ENCODE measurements around the gene ZNFX1. TPM values are rescaled to one million over a fixed set of nuclear protein-coding genes. Genes with fewer than 3 reads are reported as not detected.

Gene ZNFX1
- total RNA-seq, 2 experiments from 2014 or later = 42.5 to 45.3 TPM

DNA sequence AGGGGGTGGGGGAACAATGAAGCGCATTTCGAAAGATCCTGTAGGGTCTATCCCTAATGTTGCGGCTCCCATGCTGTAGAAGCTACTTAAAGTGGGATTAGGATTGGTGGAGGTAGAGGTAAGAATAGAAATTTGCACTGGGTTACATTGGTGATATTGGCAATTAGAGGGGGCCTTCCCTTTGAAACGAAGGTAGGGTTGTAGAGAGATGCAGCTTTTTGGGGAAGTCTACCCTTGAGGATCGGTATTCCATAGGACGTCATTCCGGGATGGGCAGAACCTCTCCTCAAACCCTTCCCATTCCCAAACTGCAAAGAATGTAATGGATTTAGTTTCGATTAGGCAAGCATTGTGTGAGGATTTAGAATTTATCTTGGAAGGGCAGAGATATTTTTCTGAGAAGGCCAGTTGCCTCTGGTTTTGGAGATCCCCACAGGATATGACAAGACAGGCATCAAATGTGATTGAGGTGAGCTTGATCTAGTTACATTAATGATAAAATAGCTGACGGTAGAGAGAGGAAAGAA lies 5.4 kb upstream of the ZNFX1 start:
- POLR2A ChIA-PET = interaction anchor here (0.7 to 2.9 kb wide), 6 partner anchors 10 to 312 kb away, joined by 3 to 13 read pairs (median 7); no protein-coding TSS in a partner anchor
- peaks cover 100% of the 10 kb centered on the region for H3K36me3 Mint-ChIP-seq
- peak overlapping the region; percentile 99 for H3K27ac Mint-ChIP-seq

DNA sequence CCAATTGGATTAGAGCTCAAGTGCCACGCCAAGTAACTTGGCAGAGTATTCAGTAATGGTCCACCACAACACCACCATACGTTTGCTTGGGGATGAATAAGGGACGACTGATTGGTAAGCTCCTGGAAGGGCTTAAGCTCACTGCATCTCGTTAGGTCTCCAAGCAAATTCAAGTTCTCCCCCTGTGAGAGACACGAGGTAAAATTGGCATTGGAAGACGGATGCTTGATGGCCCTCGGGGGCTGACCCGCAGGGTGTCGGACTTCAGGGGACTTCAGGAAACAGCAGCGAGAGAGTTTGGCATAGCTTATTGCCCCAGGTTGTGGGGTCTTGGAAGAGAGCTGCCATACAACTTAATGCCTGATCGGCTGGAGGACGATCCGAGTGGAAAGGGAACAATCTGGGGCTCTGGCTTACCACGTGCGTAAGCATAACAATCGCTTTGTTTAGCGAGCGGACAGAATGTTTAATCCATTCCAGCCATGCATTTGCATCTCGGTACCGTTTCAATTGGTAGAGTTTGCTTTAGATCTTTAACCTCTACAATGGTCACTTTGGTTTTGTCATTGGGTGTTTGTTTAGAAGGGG lies 4.8 kb upstream of the ZNFX1 start:
- peaks cover 71% of the 10 kb centered on the region for H3K4me1 Mint-ChIP-seq (ENCODE audit: low read depth)
- H3K27ac Mint-ChIP-seq = peak overlapping the region; percentile 99
- ChIA-PET CTCF (no interaction called here), POLR2A (interaction anchor here (0.8 to 3.7 kb wide), 7 partner anchors 9 to 313 kb away, joined by 3 to 21 read pairs (median 7); no protein-coding TSS in a partner anchor)
- H3K4me3 Mint-ChIP-seq = peak overlapping the region; percentile 99
- H3K36me3 Mint-ChIP-seq = peaks cover 94% of the 10 kb centered on the region
- peaks cover 2% of the 10 kb centered on the region for H3K27me3 Mint-ChIP-seq
- no peak for DNase-seq
- intact Hi-C loops (cut with micrococcal nuclease) = no loop called here
- H3K9me3 Mint-ChIP-seq = peaks cover 61% of the 10 kb centered on the region

More for the DNA sequence above, 5.4 kb upstream of the ZNFX1 start:
- H3K9me3 Mint-ChIP-seq = peaks cover 61% of the 10 kb centered on the region
- H3K4me3 Mint-ChIP-seq = peak overlapping the region; percentile 99
- peaks cover 2% of the 10 kb centered on the region for H3K27me3 Mint-ChIP-seq
- no peak for DNase-seq
- CTCF ChIA-PET = no interaction called here
- intact Hi-C loops (cut with micrococcal nuclease) = no loop called here
- H3K4me1 Mint-ChIP-seq (ENCODE audit: low read depth) = peaks cover 74% of the 10 kb centered on the region

DNA sequence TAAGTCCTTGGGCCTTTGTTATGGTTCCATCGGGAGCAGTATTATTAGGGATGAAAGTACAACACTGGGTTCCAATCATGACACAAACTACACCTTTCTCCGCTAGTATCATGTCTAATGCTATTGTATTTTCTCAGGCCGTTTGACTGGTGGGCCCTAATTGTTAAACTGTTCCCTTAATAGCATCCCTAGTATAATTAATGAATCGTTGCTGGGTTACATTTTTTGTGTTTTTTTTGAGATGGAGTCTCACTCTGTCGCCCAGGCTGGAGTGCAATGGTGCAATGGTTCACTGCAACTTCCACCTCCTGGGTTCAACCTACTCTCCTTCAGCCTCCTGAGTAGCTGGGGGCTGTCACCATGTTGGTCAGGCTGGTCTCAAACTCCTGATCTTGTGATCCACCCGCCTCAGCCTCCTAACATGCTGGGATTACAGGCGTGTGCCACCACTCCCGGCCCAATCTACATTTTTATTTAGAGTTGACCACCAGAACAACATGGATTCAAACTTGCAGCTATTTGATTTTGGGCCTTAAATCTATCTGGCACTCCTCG lies 4.1 kb upstream of the ZNFX1 start:
- Mint-ChIP-seq H3K4me3 (peak overlapping the region; percentile 99), H3K27me3 (peaks cover 2% of the 10 kb centered on the region), H3K27ac (peak overlapping the region; percentile 99), H3K9me3 (peaks cover 58% of the 10 kb centered on the region), H3K36me3 (peaks cover 90% of the 10 kb centered on the region), H3K4me1 (ENCODE audit: low read depth) (peaks cover 64% of the 10 kb centered on the region)
- intact Hi-C loops (cut with micrococcal nuclease) = no loop called here
- ChIA-PET POLR2A (interaction anchor here (0.6 to 3.7 kb wide), 9 partner anchors 9 to 313 kb away, joined by 3 to 21 read pairs (median 7); no protein-coding TSS in a partner anchor), CTCF (interaction anchor here (0.9 to 1.2 kb wide), 2 partner anchors 36 to 65 kb away, joined by 3 to 4 read pairs; no protein-coding TSS in a partner anchor)
- no peak for DNase-seq

DNA sequence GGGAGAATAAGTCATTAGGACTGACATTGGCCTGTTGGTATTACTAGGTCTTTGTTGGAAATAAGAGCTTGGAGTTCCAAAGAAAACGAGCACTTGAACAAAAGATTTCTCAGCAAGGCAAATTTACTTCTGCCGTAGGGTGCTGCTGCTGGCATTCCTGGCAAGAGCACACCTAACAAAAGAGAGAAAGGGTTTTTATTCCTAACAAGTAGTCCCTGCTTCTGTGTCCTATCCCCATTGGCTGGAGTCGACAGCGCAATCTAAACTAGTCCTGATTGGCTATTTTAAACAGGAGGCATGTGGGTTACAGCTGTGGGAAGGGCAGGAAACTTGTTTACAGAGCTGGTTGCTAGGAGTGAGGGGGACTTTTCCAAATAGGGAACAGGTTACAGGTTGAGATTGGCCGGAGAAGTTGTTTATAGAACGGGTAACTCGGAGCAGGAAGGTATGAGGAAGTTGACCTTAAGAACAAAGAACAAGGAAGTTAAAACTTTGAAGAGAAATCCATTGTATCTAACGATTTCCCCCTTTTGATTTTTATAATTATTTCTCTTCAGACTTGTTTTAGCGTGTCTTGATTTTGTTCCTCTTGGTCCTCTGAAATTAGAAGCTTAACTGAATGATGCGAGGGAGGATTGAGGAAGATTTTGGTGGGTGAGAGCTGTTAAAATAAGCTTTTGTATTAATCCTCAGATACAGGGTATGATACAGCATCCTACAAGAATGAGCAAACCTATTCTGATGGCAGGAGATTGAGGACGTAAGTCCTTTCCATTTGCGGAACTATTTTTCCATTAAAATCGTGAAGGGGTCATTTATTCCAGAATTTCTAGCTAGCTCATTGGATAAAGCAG lies 3.4 kb upstream of the ZNFX1 start:
- CTCF ChIA-PET = interaction anchor here (0.9 to 1.2 kb wide), 2 partner anchors 35 to 64 kb away, joined by 3 to 4 read pairs; no protein-coding TSS in a partner anchor
- H3K4me1 Mint-ChIP-seq (ENCODE audit: low read depth) = peaks cover 60% of the 10 kb centered on the region
- H3K9me3 Mint-ChIP-seq = peaks cover 51% of the 10 kb centered on the region

DNA sequence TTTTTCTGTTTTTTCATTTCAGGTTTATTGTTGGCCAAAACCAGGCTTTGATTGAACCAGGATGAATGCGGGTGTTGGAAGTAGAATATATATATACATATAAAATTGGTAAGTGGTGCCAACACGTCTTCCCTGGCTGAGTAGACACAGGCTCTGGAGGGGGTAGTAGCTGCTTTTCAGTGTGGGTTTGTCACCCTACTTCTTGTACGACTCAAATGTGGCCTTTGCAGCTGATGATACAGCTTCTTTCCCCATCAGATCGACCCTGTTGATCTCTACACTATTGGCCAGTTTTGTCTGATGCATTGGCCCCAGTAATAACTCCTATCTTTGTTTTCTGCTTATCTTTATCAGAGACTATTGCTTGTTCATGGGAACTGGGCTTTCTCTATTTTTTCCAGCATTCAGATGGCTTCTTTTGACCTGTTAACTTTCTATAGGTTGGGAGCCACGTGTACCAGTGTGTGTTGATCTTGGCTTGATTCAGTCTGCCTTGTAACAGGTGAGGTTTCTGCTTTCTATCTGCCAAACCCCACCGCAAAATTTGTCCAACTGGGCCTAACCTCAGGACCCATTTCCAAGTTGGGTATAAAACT lies 2.7 kb upstream of the ZNFX1 start:
- peaks cover 86% of the 10 kb centered on the region for H3K36me3 Mint-ChIP-seq
- H3K9me3 Mint-ChIP-seq = peaks cover 44% of the 10 kb centered on the region
- no peak for DNase-seq
- H3K4me3 Mint-ChIP-seq = peak overlapping the region; percentile 99
- peaks cover 2% of the 10 kb centered on the region for H3K27me3 Mint-ChIP-seq
- ChIA-PET POLR2A (interaction anchor here (0.6 to 3.7 kb wide), 11 partner anchors 7 to 1863 kb away, joined by 3 to 26 read pairs (median 4); no protein-coding TSS in a partner anchor), CTCF (interaction anchor here (1.2 kb wide), 1 partner anchor 35 kb away, joined by 4 read pairs; no protein-coding TSS in a partner anchor)
- intact Hi-C loops (cut with micrococcal nuclease) = no loop called here
- peak overlapping the region; percentile 99 for H3K27ac Mint-ChIP-seq
- H3K4me1 Mint-ChIP-seq (ENCODE audit: low read depth) = peaks cover 58% of the 10 kb centered on the region

More for the DNA sequence above, 3.4 kb upstream of the ZNFX1 start:
- POLR2A ChIA-PET = interaction anchor here (0.6 to 3.7 kb wide), 11 partner anchors 6 to 314 kb away, joined by 3 to 25 read pairs (median 3); partner anchors contain the start of gene DDX27
- peak overlapping the region; percentile 99 for H3K4me3 Mint-ChIP-seq
- intact Hi-C loops (cut with micrococcal nuclease) = no loop called here
- DNase-seq = peak; percentile 40
- peaks cover 90% of the 10 kb centered on the region for H3K36me3 Mint-ChIP-seq
- peak overlapping the region; percentile 99 for H3K27ac Mint-ChIP-seq
- peaks cover 2% of the 10 kb centered on the region for H3K27me3 Mint-ChIP-seq

DNA sequence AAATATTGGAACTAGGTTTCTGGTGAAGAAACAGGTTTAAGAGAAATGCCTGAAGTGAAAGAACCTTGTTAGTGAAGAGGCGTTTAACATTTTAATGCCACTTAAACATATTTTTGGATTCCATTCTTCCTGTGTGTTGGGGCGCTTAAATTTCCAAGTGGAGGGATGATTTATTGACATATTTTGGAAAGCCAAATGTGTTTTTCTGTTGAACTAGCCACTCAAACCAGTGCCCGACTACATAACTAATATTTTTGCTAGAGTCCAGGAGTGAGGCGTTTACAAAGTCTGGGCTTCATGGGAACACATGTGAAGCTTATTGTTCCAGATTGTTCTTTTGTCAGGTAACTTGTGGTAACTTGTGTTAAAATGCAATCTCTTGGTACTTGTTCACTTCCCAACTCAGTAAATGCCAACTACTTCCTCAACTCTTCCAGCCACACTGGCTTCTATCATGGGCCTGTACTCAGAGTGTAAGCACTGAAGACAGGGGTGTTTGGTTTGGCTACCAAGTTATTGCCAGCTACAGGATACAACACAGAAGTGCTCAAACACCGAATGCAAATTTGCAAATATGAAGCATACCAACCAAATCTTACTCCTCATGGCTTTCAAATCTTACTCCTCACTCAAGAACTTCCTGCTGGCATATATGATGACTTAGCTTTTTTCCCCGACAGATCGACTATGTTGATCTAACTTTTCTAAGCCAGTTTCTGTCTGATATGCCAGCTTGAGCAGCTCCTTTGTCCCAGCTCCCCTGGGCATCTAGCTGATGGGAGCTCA lies 2.0 kb upstream of the ZNFX1 start:
- peak overlapping the region; percentile 99 for H3K27ac Mint-ChIP-seq
- peak overlapping the region; percentile 99 for H3K4me3 Mint-ChIP-seq
- intact Hi-C loops (cut with micrococcal nuclease) = loop anchor here (5.0 to 10.0 kb wide), 3 partner anchors 358 to 835 kb away; partner anchors contain the start of genes ARFGEF2, SLC9A8 and UBE2V1
- CTCF ChIA-PET = no interaction called here
- POLR2A ChIA-PET = interaction anchor here (0.6 to 3.7 kb wide), 7 partner anchors 8 to 1862 kb away, joined by 3 to 26 read pairs (median 4); no protein-coding TSS in a partner anchor
- H3K4me1 Mint-ChIP-seq (ENCODE audit: low read depth) = peaks cover 58% of the 10 kb centered on the region
- peaks cover 85% of the 10 kb centered on the region for H3K36me3 Mint-ChIP-seq
- peaks cover 39% of the 10 kb centered on the region for H3K9me3 Mint-ChIP-seq
- no peak for DNase-seq
- H3K27me3 Mint-ChIP-seq = peaks cover 2% of the 10 kb centered on the region

DNA sequence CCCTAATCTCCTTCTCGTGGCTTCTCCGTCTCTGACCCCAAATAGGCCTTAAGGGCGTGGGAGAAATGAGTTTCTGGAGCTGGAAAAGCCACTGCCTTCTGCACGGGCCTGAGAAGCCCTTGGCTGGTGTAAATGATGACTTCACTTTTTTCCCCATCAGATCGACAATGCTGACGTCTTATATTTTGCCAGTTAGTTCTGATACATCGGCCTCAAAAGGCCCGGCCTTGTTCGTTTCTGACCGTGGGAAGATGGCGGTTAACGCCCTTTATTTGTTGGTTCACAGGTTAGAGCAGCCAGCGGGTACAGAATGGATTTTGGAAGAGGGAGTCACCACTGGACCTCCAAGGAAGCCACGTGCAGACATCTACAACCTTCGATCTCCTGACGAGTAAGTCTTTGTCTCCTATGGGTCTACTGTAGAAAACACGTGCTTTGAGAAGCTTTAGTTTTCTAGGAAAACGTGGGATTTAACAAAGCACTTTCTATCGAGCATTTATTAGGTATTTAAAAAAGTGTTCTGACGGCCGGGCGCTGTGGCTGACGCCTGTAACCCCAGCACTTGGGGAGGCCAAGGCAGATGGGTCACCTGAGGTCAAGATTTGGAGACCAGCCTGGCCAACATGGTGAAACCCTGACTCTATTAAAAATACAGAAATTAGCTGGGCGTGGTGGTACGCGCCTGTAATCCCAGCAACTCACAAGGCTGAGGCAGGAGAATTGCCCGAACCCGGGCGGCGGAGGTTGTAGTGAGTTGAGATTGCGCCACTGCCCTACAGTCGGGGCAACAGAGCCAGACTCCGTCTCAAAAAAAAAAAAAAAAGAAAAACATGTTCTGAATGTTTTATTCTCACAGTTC lies 1.2 kb upstream of the ZNFX1 start:
- H3K36me3 Mint-ChIP-seq = peaks cover 77% of the 10 kb centered on the region
- POLR2A ChIA-PET = interaction anchor here (3.3 to 3.7 kb wide), 3 partner anchors 9 to 316 kb away, joined by 21 to 26 read pairs (median 25); no protein-coding TSS in a partner anchor
- peak; percentile 46 for DNase-seq
- peaks cover 2% of the 10 kb centered on the region for H3K27me3 Mint-ChIP-seq
- peak overlapping the region; percentile 99 for H3K4me3 Mint-ChIP-seq
- peak overlapping the region; percentile 99 for H3K27ac Mint-ChIP-seq
- peaks cover 37% of the 10 kb centered on the region for H3K9me3 Mint-ChIP-seq
- peaks cover 53% of the 10 kb centered on the region for H3K4me1 Mint-ChIP-seq (ENCODE audit: low read depth)
- intact Hi-C loops (cut with micrococcal nuclease) = loop anchor here (1.0 to 10.0 kb wide), 8 partner anchors 31 to 836 kb away; partner anchors contain the start of genes ARFGEF2, CSE1L, DDX27 and SLC9A8
- CTCF ChIA-PET = no interaction called here

DNA sequence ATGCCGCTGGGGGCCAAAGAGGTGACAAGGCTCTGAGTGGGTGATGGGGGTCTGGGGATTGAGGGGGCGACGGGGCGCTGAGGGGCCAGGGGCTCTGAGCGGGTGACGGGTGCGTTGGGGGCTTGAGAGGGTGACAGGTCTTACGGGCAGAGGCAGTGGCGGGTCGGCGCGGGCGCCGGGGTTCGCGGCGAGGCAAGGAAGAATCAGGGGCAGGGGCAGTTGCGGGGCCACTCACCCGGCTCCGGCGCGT lies 146 bp downstream of the ZNFX1 start:
- Mint-ChIP-seq H3K4me3 (peak overlapping the region; percentile 99), H3K27me3 (peaks cover 2% of the 10 kb centered on the region), H3K9me3 (peaks cover 27% of the 10 kb centered on the region), H3K27ac (peak overlapping the region; percentile 99), H3K4me1 (ENCODE audit: low read depth) (peaks cover 48% of the 10 kb centered on the region), H3K36me3 (peaks cover 71% of the 10 kb centered on the region)
- CTCF ChIA-PET = interaction anchor here (0.8 kb wide), 1 partner anchor 10 kb away, joined by 5 read pairs; no protein-coding TSS in a partner anchor
- POLR2A ChIA-PET = interaction anchor here (1.0 to 3.7 kb wide), 3 partner anchors 10 to 318 kb away, joined by 3 to 26 read pairs (median 25); no protein-coding TSS in a partner anchor
- DNase-seq = no peak
- intact Hi-C loops (cut with micrococcal nuclease) = loop anchor here (1.0 to 10.0 kb wide), 8 partner anchors 33 to 837 kb away; partner anchors contain the start of genes ARFGEF2, CSE1L, DDX27 and SLC9A8

DNA sequence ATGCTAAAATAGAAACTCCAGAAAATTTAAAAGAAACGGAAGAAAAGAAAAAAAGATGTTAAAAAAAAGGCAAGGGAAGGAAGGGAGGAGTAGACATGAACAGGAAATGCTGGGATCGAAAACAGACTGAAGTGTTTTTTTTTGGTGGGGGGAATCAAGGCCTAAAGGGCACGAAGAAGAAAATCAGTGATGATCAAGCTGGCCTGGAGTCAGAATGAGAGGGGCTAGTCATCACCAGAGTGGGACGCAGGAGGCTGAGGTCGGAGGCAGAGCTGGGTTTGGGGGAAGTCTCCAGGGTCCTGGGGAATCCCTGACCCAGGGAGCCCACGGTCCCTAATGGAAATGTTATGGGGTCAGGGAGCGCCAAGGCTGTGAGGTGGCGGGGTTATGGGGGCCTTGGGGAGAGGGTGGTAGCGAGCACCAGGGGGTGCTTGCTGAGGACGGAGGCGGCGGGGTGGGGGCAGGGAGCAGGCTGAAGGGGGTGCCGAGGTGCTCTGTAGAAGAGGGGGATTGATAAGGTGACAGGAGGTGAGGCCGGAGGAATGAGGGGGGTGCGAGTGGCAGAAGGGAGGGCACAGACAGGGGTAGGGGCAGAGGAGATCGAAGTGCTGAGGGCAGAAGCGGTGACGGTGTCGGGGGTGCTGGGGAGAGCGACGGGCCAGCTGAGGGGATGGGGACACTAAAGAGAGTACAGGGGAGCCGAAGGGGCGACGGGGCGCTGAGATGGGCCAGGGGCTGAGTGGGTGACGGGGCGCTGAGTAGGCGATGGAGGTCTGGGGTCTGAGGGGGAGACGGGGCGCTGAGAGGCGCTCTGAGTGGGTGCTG lies 684 bp downstream of the ZNFX1 start:
- peaks cover 2% of the 10 kb centered on the region for H3K27me3 Mint-ChIP-seq
- intact Hi-C loops (cut with micrococcal nuclease) = loop anchor here (1.0 to 10.0 kb wide), 4 partner anchors 9 to 838 kb away; partner anchors contain the start of genes ARFGEF2, SLC9A8 and UBE2V1
- CTCF ChIA-PET = interaction anchor here (0.6 to 2.1 kb wide), 8 partner anchors 11 to 231 kb away, joined by 3 to 11 read pairs (median 4); partner anchors contain the start of gene CSE1L
- peak overlapping the region; percentile 99 for H3K4me3 Mint-ChIP-seq
- peak; percentile 86 for DNase-seq
- POLR2A ChIA-PET = interaction anchor here (0.7 to 3.7 kb wide), 12 partner anchors 9 to 318 kb away, joined by 3 to 26 read pairs (median 5); partner anchors contain the start of gene CSE1L
- peaks cover 71% of the 10 kb centered on the region for H3K36me3 Mint-ChIP-seq
- H3K27ac Mint-ChIP-seq = peak overlapping the region; percentile 99
- peaks cover 48% of the 10 kb centered on the region for H3K4me1 Mint-ChIP-seq (ENCODE audit: low read depth)
- peaks cover 21% of the 10 kb centered on the region for H3K9me3 Mint-ChIP-seq

All from activated CD4-positive, alpha-beta memory T cell treated with anti-CD3 and anti-CD28 coated beads for 36 hours (primary cell).